Liver (tissue), 9 donors: ENCODE results near the gene MYOZ2. TPM values are rescaled to one million over a fixed set of nuclear protein-coding genes. Genes with fewer than 3 reads are reported as not detected.
"Not testable (repeated sequence)": the region's sequence is repeated elsewhere in the genome, so short reads cannot be mapped to it uniquely, and the experiment has no call there.

ENCODE experiments used
- DNase-seq: peaks from one replicate; pipeline ENCODE4 v3.0.0-alpha.2; 2017; ENCODE audit warnings: low spot score
- H3K27ac ChIP-seq, 2 donors: one replicate each; pipeline ENCODE4 v1.7.0; 2013; ENCODE audit warnings: inconsistent platforms in 2 of 2, low read length in 2 of 2, control low read depth in 1 of 2, low read depth in 1 of 2, mild to moderate bottlenecking in 1 of 2
- H3K27me3 ChIP-seq, 4 donors: one replicate each; pipeline versions ENCODE4 v1.6.1 to v1.7.0; 2013; ENCODE audit warnings: low read length in 3 of 4, inconsistent platforms in 1 of 4, mild to moderate bottlenecking in 1 of 4, moderate library complexity in 1 of 4; ENCODE audit not compliant: control insufficient read depth in 4 of 4, insufficient read depth in 4 of 4
- H3K36me3 ChIP-seq, 4 donors: one replicate each; pipeline versions ENCODE4 v1.6.1 to v1.7.0; 2013; ENCODE audit warnings: low read length in 3 of 4, mild to moderate bottlenecking in 3 of 4, low read depth in 1 of 4, moderate library complexity in 1 of 4; ENCODE audit not compliant: control insufficient read depth in 4 of 4, insufficient read depth in 3 of 4
- H3K4me1 ChIP-seq, 4 donors: one replicate each; pipeline versions ENCODE4 v1.6.1 to v1.7.0; 2013; ENCODE audit warnings: low read length in 3 of 4, mild to moderate bottlenecking in 3 of 4, moderate library complexity in 1 of 4; ENCODE audit not compliant: control insufficient read depth in 4 of 4, insufficient read depth in 4 of 4
- H3K4me3 ChIP-seq, 3 donors: one replicate each; pipeline versions ENCODE4 v1.6.1 to v1.7.0; 2013; ENCODE audit warnings: low read length in 3 of 3, control low read depth in 1 of 3, low read depth in 1 of 3, mild to moderate bottlenecking in 1 of 3
- H3K9ac ChIP-seq, 2 donors: one replicate each; pipeline ENCODE4 v1.7.0; 2013; ENCODE audit warnings: low read length in 2 of 2, mild to moderate bottlenecking in 2 of 2, moderate library complexity in 2 of 2, control low read depth in 1 of 2, low read depth in 1 of 2
- H3K9me3 ChIP-seq, 4 donors: one replicate each; pipeline versions ENCODE4 v1.6.1 to v1.7.0; 2013; ENCODE audit warnings: low read length in 3 of 4; ENCODE audit not compliant: control insufficient read depth in 4 of 4
- EGR1 ChIP-seq, 2 donors: IDR thresholded peaks; 2 replicates each; pipeline ENCODE4 v1.6.1; 2016 to 2018; ENCODE audit warnings: antibody characterized with exemption in 2 of 2, low read depth in 2 of 2
- FOXA1 ChIP-seq: IDR thresholded peaks from 2 replicates; pipeline ENCODE4 v1.6.1; 2016; ENCODE audit warnings: antibody characterized with exemption
- FOXA2 ChIP-seq: IDR thresholded peaks from 2 replicates; pipeline ENCODE4 v1.6.1; 2016; ENCODE audit warnings: antibody characterized with exemption
- GABPA ChIP-seq, 2 donors: IDR thresholded peaks in 1 of 2; conservative IDR thresholded peaks in 1 of 2; 2 replicates each; pipeline ENCODE4 v1.6.1; 2016; ENCODE audit warnings: antibody characterized with exemption in 2 of 2, mild to moderate bottlenecking in 1 of 2, moderate library complexity in 1 of 2
- HNF4A ChIP-seq, 2 donors: conservative IDR thresholded peaks; 2 replicates each; pipeline ENCODE4 v1.6.1; 2016; ENCODE audit warnings: antibody characterized with exemption in 2 of 2, mild to moderate bottlenecking in 2 of 2
- HNF4G ChIP-seq: IDR thresholded peaks from 2 replicates; pipeline ENCODE4 v1.6.1; 2016; ENCODE audit warnings: antibody characterized with exemption
- JUND ChIP-seq, 2 donors: IDR thresholded peaks; 2 replicates each; pipeline ENCODE4 v1.6.1; 2016; ENCODE audit warnings: antibody characterized with exemption in 2 of 2
- MAX ChIP-seq: IDR thresholded peaks from 2 replicates; pipeline ENCODE4 v1.6.1; 2016; ENCODE audit warnings: antibody characterized with exemption
- NR2F2 ChIP-seq: IDR thresholded peaks from 2 replicates; pipeline ENCODE4 v1.6.1; 2016; ENCODE audit warnings: antibody characterized with exemption
- RAD21 ChIP-seq, 2 donors: IDR thresholded peaks; 2 replicates each; pipeline ENCODE4 v1.6.1; 2016; ENCODE audit warnings: antibody characterized with exemption in 2 of 2, mild to moderate bottlenecking in 2 of 2
- RXRA ChIP-seq, 2 donors: IDR thresholded peaks; 2 replicates each; pipeline ENCODE4 v1.6.1; 2017 to 2018; ENCODE audit warnings: antibody characterized with exemption in 2 of 2, mild to moderate bottlenecking in 1 of 2
- SP1 ChIP-seq: IDR thresholded peaks from 2 replicates; pipeline ENCODE4 v1.6.1; 2018; ENCODE audit warnings: antibody characterized with exemption, mild to moderate bottlenecking
- TAF1 ChIP-seq: conservative IDR thresholded peaks from 2 replicates; pipeline ENCODE4 v1.6.1; 2016; ENCODE audit warnings: antibody characterized with exemption, mild to moderate bottlenecking
- YY1 ChIP-seq: IDR thresholded peaks from 2 replicates; pipeline ENCODE4 v1.6.1; 2016; ENCODE audit warnings: antibody characterized with exemption, mild to moderate bottlenecking
- ZBTB33 ChIP-seq: IDR thresholded peaks from 2 replicates; pipeline ENCODE4 v1.6.1; 2016; ENCODE audit warnings: antibody characterized with exemption
- WGBS: extraction: QIAGEN DNeasy Blood & Tissue Kit; methylation state at CpG from one replicate; pipeline ENCODE4 v1.1.7; 2013; 5-methylcytosine and 5-hydroxymethylcytosine counted together
- polyA plus RNA-seq, 2 donors: library from polyadenylated mRNA; stranded (reverse) in 1 of 2; unstranded in 1 of 2; fragments of 200-250 nt in 1 of 2; fragments of >200 nt in 1 of 2; fragmentation: Nextera tagmentation in 1 of 2; extraction: Ambion mirVana in 1 of 2; gene quantifications; one replicate each; pipeline versions ENCODE4 v1.2.1 to v1.2.3, GENCODE V29; 2013 to 2015
- total RNA-seq, 2 donors: library from RNA; depleted of rRNA; stranded (reverse); fragments of >200 nt; gene quantifications; one replicate each; pipeline ENCODE4 v1.2.3, GENCODE V29; 2014
- TF ChIP-seq, protein P1 (sequence below): IDR thresholded peaks from 2 replicates; pipeline ENCODE4 v1.6.1; 2016; ENCODE audit warnings: antibody characterized with exemption, mild to moderate bottlenecking
- TF ChIP-seq, protein P2 (sequence below): IDR thresholded peaks from 2 replicates; pipeline ENCODE4 v1.6.1; 2016; ENCODE audit warnings: antibody characterized with exemption
- TF ChIP-seq, protein P3 (sequence below): fragments of 150-350 bp; IDR thresholded peaks from 2 replicates; pipeline ENCODE4 v1.5.1; 2017; ENCODE audit warnings: improper control_type of control experiment, low read depth, low read length; ENCODE audit not compliant: missing input control
- donor health status: healthy.
- donor health status: healthy.
- donor health status: healthy.
- donor health status: healthy.
- donor health status: healthy.

MYOZ2 gene
- total and polyA plus RNA-seq, 4 donors, result 0.03 to 0.08 TPM; not detected in 2

DNA sequence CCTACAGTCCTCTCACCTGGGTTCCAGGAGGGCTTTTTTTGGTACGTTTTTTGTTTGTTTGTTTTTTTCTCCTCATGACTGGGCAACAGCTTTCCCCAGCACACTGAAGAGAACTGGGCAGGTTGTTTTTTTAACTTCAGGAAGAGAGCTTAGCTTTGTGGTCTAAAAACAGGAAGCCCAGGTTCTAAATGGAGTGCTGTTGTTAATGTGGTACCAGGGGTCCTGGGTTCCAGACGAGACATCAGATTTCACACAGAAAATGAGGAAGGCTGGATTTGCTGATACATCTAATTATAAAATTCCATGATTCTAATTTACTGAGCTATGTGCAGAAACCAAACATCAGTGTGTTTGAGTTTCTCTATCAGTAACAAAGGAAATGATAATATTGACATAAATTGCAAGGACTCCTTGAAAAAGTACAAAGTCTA is 4.2 kb downstream of the MYOZ2 start:
- TF ChIP-seq JUND (IDR thresholded peaks at IDR 0.05) (no peak), SP1 (no peak), RXRA (IDR thresholded peaks at IDR 0.05) (no peak), TAF1 (no peak), YY1 (no peak), FOXA2 (no peak), NR2F2 (no peak)
- TF ChIP-seq, protein P1, sequence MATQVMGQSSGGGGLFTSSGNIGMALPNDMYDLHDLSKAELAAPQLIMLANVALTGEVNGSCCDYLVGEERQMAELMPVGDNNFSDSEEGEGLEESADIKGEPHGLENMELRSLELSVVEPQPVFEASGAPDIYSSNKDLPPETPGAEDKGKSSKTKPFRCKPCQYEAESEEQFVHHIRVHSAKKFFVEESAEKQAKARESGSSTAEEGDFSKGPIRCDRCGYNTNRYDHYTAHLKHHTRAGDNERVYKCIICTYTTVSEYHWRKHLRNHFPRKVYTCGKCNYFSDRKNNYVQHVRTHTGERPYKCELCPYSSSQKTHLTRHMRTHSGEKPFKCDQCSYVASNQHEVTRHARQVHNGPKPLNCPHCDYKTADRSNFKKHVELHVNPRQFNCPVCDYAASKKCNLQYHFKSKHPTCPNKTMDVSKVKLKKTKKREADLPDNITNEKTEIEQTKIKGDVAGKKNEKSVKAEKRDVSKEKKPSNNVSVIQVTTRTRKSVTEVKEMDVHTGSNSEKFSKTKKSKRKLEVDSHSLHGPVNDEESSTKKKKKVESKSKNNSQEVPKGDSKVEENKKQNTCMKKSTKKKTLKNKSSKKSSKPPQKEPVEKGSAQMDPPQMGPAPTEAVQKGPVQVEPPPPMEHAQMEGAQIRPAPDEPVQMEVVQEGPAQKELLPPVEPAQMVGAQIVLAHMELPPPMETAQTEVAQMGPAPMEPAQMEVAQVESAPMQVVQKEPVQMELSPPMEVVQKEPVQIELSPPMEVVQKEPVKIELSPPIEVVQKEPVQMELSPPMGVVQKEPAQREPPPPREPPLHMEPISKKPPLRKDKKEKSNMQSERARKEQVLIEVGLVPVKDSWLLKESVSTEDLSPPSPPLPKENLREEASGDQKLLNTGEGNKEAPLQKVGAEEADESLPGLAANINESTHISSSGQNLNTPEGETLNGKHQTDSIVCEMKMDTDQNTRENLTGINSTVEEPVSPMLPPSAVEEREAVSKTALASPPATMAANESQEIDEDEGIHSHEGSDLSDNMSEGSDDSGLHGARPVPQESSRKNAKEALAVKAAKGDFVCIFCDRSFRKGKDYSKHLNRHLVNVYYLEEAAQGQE, result no peak
- H3K9ac ChIP-seq, result no peak overlapping the region
- no peak for DNase-seq
- no peaks in the 10 kb centered on the region for H3K4me1 ChIP-seq
- no peaks in the 10 kb centered on the region for H3K27me3 ChIP-seq
- H3K36me3 ChIP-seq, result no peaks in the 10 kb centered on the region
- H3K27ac ChIP-seq, result no peak overlapping the region
- H3K4me3 ChIP-seq, result no peak overlapping the region
- WGBS, result 19% methylated on average over 2 of the region's 2 CpGs
- no peaks in the 10 kb centered on the region for H3K9me3 ChIP-seq

DNA sequence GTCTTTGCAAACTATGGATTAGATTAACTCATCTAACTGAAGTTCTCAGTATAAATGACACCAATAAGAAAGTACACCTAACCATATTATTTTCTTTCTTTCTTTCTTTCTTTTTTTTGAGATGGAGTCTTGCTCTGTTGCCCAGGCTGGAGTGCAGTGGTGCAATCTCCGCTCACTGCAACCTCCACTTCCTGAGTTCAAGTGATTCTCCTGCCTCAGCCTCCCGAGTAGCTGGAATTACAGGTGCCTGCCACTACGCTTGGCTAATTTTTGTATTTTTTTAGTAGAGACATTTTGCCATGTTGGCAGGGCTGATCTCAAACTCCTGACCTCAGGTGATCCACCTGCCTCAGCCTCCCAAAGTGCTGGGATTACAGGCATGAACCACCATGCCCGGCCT is 5.7 kb downstream of the MYOZ2 start:
- not testable (repeated sequence) for H3K9ac ChIP-seq, H3K27me3 ChIP-seq, H3K4me1 ChIP-seq, H3K9me3 ChIP-seq, H3K27ac ChIP-seq, H3K36me3 ChIP-seq, DNase-seq, H3K4me3 ChIP-seq
- 91% methylated on average over 4 of the region's 4 CpGs for WGBS

DNA sequence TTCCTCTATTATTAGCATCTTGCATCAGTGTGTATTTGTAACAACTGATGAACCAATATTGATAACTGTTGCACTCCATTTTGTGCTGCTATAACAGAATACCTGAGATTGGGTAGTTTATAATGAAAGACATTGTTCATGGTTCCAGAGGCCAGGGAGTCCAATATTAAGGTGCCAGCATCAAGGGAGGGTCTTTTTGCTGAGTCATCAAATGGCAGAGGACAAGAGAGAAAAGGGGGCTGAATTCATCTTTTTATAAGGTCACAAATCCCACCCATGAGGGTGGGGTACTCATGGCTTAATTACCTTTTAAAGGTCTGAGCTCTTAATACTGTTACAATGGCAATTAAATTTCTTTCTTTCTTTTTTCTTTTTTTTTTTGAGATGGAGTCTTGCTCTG is 7.2 kb downstream of the MYOZ2 start:
- no peak overlapping the region for H3K27ac ChIP-seq
- no peaks in the 10 kb centered on the region for H3K36me3 ChIP-seq
- DNase-seq, result no peak
- H3K27me3 ChIP-seq, result no peaks in the 10 kb centered on the region
- TF ChIP-seq, protein P2, sequence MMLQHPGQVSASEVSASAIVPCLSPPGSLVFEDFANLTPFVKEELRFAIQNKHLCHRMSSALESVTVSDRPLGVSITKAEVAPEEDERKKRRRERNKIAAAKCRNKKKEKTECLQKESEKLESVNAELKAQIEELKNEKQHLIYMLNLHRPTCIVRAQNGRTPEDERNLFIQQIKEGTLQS, result no peak
- TF ChIP-seq JUND (IDR thresholded peaks at IDR 0.05) (no peak), RXRA (IDR thresholded peaks at IDR 0.05) (no peak), TAF1 (no peak), MAX (no peak), HNF4A (conservative IDR thresholded peaks at IDR 0.05) (no peak), EGR1 (IDR thresholded peaks at IDR 0.05; ENCODE audit: low read depth in 2 of 2) (no peak), HNF4G (no peak), GABPA (IDR thresholded peaks at IDR 0.05 in 1 of 2, conservative IDR thresholded peaks at IDR 0.05 in 1 of 2) (no peak), FOXA1 (no peak), NR2F2 (no peak), YY1 (no peak), FOXA2 (no peak), SP1 (no peak), ZBTB33 (no peak), RAD21 (IDR thresholded peaks at IDR 0.05) (no peak)
- TF ChIP-seq, protein P3, sequence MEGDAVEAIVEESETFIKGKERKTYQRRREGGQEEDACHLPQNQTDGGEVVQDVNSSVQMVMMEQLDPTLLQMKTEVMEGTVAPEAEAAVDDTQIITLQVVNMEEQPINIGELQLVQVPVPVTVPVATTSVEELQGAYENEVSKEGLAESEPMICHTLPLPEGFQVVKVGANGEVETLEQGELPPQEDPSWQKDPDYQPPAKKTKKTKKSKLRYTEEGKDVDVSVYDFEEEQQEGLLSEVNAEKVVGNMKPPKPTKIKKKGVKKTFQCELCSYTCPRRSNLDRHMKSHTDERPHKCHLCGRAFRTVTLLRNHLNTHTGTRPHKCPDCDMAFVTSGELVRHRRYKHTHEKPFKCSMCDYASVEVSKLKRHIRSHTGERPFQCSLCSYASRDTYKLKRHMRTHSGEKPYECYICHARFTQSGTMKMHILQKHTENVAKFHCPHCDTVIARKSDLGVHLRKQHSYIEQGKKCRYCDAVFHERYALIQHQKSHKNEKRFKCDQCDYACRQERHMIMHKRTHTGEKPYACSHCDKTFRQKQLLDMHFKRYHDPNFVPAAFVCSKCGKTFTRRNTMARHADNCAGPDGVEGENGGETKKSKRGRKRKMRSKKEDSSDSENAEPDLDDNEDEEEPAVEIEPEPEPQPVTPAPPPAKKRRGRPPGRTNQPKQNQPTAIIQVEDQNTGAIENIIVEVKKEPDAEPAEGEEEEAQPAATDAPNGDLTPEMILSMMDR, result no peak
- TF ChIP-seq, protein P1, result no peak
- H3K9ac ChIP-seq, result no peak overlapping the region
- H3K4me3 ChIP-seq, result no peak overlapping the region
- no peaks in the 10 kb centered on the region for H3K9me3 ChIP-seq
- no peaks in the 10 kb centered on the region for H3K4me1 ChIP-seq
